Measurements from ENCODE around the gene MAZ. TPM values are rescaled to one million over a fixed set of nuclear protein-coding genes. Genes with fewer than 3 reads are reported as not detected.
"Not testable (repeated sequence)": the region's sequence is repeated elsewhere in the genome, so short reads cannot be mapped to it uniquely, and the experiment has no call there.

The MAZ gene
- total and polyA plus RNA-seq, 3 experiments from 2014 or later: 85.7 to 478 (median 455) TPM

GRCh38 chr16:29774730-29775129 lies 31.6 kb upstream of the MAZ start:
- Mint-ChIP-seq H3K27me3 (no peaks in the 10 kb centered on the region), H3K4me1 (peaks cover 0 to 4% (median 3%) of the 10 kb centered on the region in 3 donors), H3K4me3 (no peak overlapping the region), H3K36me3 (peaks cover 0 to 2% (median 0%) of the 10 kb centered on the region in 3 donors), H3K27ac (peak overlapping the region in 1 of 8 donors; percentile 59), H3K9me3 (no peaks in the 10 kb centered on the region)
- no peaks in the 10 kb centered on the region for H3K36me3 ChIP-seq (ENCODE audit: insufficient read depth, low read length)
- CTCF ChIA-PET: interaction anchor here (1.1 to 1.7 kb wide), 3 partner anchors 10 to 258 kb away, joined by 3 to 5 read pairs (median 4); no protein-coding TSS in a partner anchor
- DNase-seq: peak in 1 of 5 donors; percentile 8
- H3K9me3 ChIP-seq (ENCODE audit: low read length): no peaks in the 10 kb centered on the region
- no peaks in the 10 kb centered on the region for H3K27me3 ChIP-seq (ENCODE audit: insufficient read depth, low read length, poor library complexity, severe bottlenecking)
- H3K27ac ChIP-seq (ENCODE audit: low read depth, low read length): no peak overlapping the region
- POLR2A ChIA-PET: interaction anchor here (0.6 to 0.7 kb wide), 2 partner anchors 20 to 41 kb away, joined by 6 read pairs; no protein-coding TSS in a partner anchor
- no peaks in the 10 kb centered on the region for H3K4me1 ChIP-seq (ENCODE audit: insufficient read depth, low read length)
- no peak overlapping the region for H3K4me3 ChIP-seq (ENCODE audit: low read length)

- peak overlapping the region in 1 of 8 donors; percentile 51 for H3K27ac Mint-ChIP-seq
- H3K27me3 Mint-ChIP-seq: peaks cover 0 to 2% of the 10 kb centered on the region in 2 donors
- POLR2A ChIA-PET: no interaction called here
- Histone ChIP-seq H3K27ac (ENCODE audit: low read depth, low read length) (no peak overlapping the region), H3K36me3 (ENCODE audit: insufficient read depth, low read length) (no peaks in the 10 kb centered on the region), H3K9me3 (ENCODE audit: low read length) (no peaks in the 10 kb centered on the region), H3K4me3 (ENCODE audit: low read length) (no peak overlapping the region), H3K4me1 (ENCODE audit: insufficient read depth, low read length) (no peaks in the 10 kb centered on the region), H3K27me3 (ENCODE audit: insufficient read depth, low read length, poor library complexity, severe bottlenecking) (no peaks in the 10 kb centered on the region)
- CTCF ChIA-PET: interaction anchor here (1.1 to 1.7 kb wide), 2 partner anchors 9 to 256 kb away, joined by 4 to 5 read pairs; no protein-coding TSS in a partner anchor
- peak in 1 of 5 donors; percentile 13 for DNase-seq
- peaks cover 0 to under 1% (median 0%) of the 10 kb centered on the region in 3 donors for H3K4me1 Mint-ChIP-seq
- H3K36me3 Mint-ChIP-seq: no peaks in the 10 kb centered on the region
- H3K4me3 Mint-ChIP-seq: no peak overlapping the region
- no peaks in the 10 kb centered on the region for H3K9me3 Mint-ChIP-seq
These were observed 30.5 kb upstream of the MAZ start for GRCh38 chr16:29775742-29776408.

- Histone ChIP-seq H3K27me3 (ENCODE audit: insufficient read depth, low read length, poor library complexity, severe bottlenecking) (no peaks in the 10 kb centered on the region), H3K4me1 (ENCODE audit: insufficient read depth, low read length) (no peaks in the 10 kb centered on the region), H3K4me3 (ENCODE audit: low read length) (no peak within 1 kb of the TSS), H3K36me3 (ENCODE audit: insufficient read depth, low read length) (no peaks in the 10 kb centered on the region), H3K9me3 (ENCODE audit: low read length) (no peaks in the 10 kb centered on the region), H3K27ac (ENCODE audit: low read depth, low read length) (no peak within 1 kb of the TSS)
- H3K9me3 Mint-ChIP-seq: no peaks in the 10 kb centered on the region
- peak in 1 of 5 donors; percentile 10 for DNase-seq
- peaks cover 0 to 2% (median 0%) of the 10 kb centered on the region in 3 donors for H3K36me3 Mint-ChIP-seq
- peaks cover 0 to 5% (median 0%) of the 10 kb centered on the region in 3 donors for H3K4me1 Mint-ChIP-seq
- peaks cover 0 to 2% of the 10 kb centered on the region in 2 donors for H3K27me3 Mint-ChIP-seq
- POLR2A ChIA-PET: interaction anchor here (0.6 kb wide), 1 partner anchor 36 kb away, joined by 5 read pairs; no protein-coding TSS in a partner anchor
- peak within 1 kb of the TSS in 3 of 8 donors; percentile 27 to 57 (median 51) for H3K27ac Mint-ChIP-seq
- CTCF ChIA-PET: interaction anchor here (0.8 to 1.8 kb wide), 5 partner anchors 9 to 76 kb away, joined by 3 to 6 read pairs (median 3); partner anchors contain the start of gene KIF22
- no peak within 1 kb of the TSS for H3K4me3 Mint-ChIP-seq
These were observed 28.6 kb upstream of the MAZ start, which contains the start of gene ZG16 for GRCh38 chr16:29777576-29778350. Gene ZG16 (plus strand): TSS chr16:29778256. CDS start chr16:29779267, 1,011 bp downstream.

GRCh38 chr16:29779474-29779873 lies 26.9 kb upstream of the MAZ start:
- Mint-ChIP-seq H3K36me3 (peaks cover 0 to 2% (median 0%) of the 10 kb centered on the region in 3 donors), H3K9me3 (no peaks in the 10 kb centered on the region), H3K27ac (no peak overlapping the region), H3K4me1 (peaks cover 3 to 13% (median 5%) of the 10 kb centered on the region in 3 donors), H3K4me3 (no peak overlapping the region), H3K27me3 (peaks cover 0 to 2% of the 10 kb centered on the region in 2 donors)
- no peaks in the 10 kb centered on the region for H3K9me3 ChIP-seq (ENCODE audit: low read length)
- H3K4me1 ChIP-seq (ENCODE audit: insufficient read depth, low read length): peaks cover 2% of the 10 kb centered on the region
- ChIA-PET CTCF (interaction anchor here (0.9 to 1.8 kb wide), 2 partner anchors 11 to 14 kb away, joined by 3 to 6 read pairs; partner anchors contain the start of gene KIF22), POLR2A (no interaction called here)
- H3K27me3 ChIP-seq (ENCODE audit: insufficient read depth, low read length, poor library complexity, severe bottlenecking): no peaks in the 10 kb centered on the region
- no peak overlapping the region for H3K4me3 ChIP-seq (ENCODE audit: low read length)
- H3K27ac ChIP-seq (ENCODE audit: low read depth, low read length): no peak overlapping the region
- H3K36me3 ChIP-seq (ENCODE audit: insufficient read depth, low read length): no peaks in the 10 kb centered on the region
- no peak for DNase-seq

GRCh38 chr16:29783094-29783953 lies 23.0 kb upstream of the MAZ start:
- not testable (repeated sequence) for H3K4me3 ChIP-seq (ENCODE audit: low read length); H3K27me3 Mint-ChIP-seq; H3K4me3 Mint-ChIP-seq; H3K27me3 ChIP-seq (ENCODE audit: insufficient read depth, low read length, poor library complexity, severe bottlenecking); H3K9me3 Mint-ChIP-seq; H3K36me3 ChIP-seq (ENCODE audit: insufficient read depth, low read length); H3K36me3 Mint-ChIP-seq; H3K9me3 ChIP-seq (ENCODE audit: low read length); H3K27ac ChIP-seq (ENCODE audit: low read depth, low read length)
- ChIA-PET CTCF (interaction anchor here (5.1 kb wide), 1 partner anchor 83 kb away, joined by 53 read pairs; no protein-coding TSS in a partner anchor), POLR2A (interaction anchor here (0.6 kb wide), 1 partner anchor 10 kb away, joined by 5 read pairs; no protein-coding TSS in a partner anchor)
- H3K4me1 ChIP-seq (ENCODE audit: insufficient read depth, low read length): peaks cover 14% of the 10 kb centered on the region
- peak in 1 of 5 donors; percentile 13 for DNase-seq
- H3K27ac Mint-ChIP-seq: peak overlapping the region in 3 of 8 donors; percentile 20 to 74 (median 29)
- H3K4me1 Mint-ChIP-seq: peaks cover 12 to 24% (median 20%) of the 10 kb centered on the region in 3 donors

GRCh38 chr16:29784157-29784556 lies 22.2 kb upstream of the MAZ start:
- Mint-ChIP-seq H3K4me1 (peaks cover 15 to 24% (median 24%) of the 10 kb centered on the region in 3 donors), H3K27me3 (peaks cover 0 to 3% of the 10 kb centered on the region in 2 donors), H3K9me3 (no peaks in the 10 kb centered on the region), H3K27ac (peak overlapping the region in 6 of 8 donors; percentile 4 to 86 (median 44)), H3K4me3 (peak overlapping the region in 1 of 7 donors; percentile 25), H3K36me3 (peaks cover 0 to 2% (median 0%) of the 10 kb centered on the region in 3 donors)
- peak in 1 of 5 donors; percentile 36 for DNase-seq
- ChIA-PET POLR2A (interaction anchor here (0.6 to 1.0 kb wide), 3 partner anchors 29 to 46 kb away, joined by 3 read pairs; no protein-coding TSS in a partner anchor), CTCF (interaction anchor here (0.6 to 5.1 kb wide), 19 partner anchors 9 to 287 kb away, joined by 3 to 53 read pairs (median 6); partner anchors contain the start of genes MVP and PAGR1)
- Histone ChIP-seq H3K4me3 (ENCODE audit: low read length) (no peak overlapping the region), H3K27me3 (ENCODE audit: insufficient read depth, low read length, poor library complexity, severe bottlenecking) (no peaks in the 10 kb centered on the region), H3K9me3 (ENCODE audit: low read length) (no peaks in the 10 kb centered on the region), H3K27ac (ENCODE audit: low read depth, low read length) (no peak overlapping the region), H3K36me3 (ENCODE audit: insufficient read depth, low read length) (no peaks in the 10 kb centered on the region), H3K4me1 (ENCODE audit: insufficient read depth, low read length) (peaks cover 14% of the 10 kb centered on the region)

All from CD8-positive, alpha-beta memory T cell (primary cell).